RPMI7951 (cell line): ENCODE data around the gene KBTBD3. TPM values are rescaled to one million over a fixed set of nuclear protein-coding genes. Genes with fewer than 3 reads are reported as not detected.
"Not testable (repeated sequence)": the region's sequence is repeated elsewhere in the genome, so short reads cannot be mapped to it uniquely, and the experiment has no call there.

Source experiments
- DNase-seq: peaks from one replicate; pipeline ENCODE4 v3.0.0-alpha.2; 2012; ENCODE audit warnings: low read depth
- total RNA-seq: library from RNA; depleted of rRNA; stranded (reverse); fragments of >200 nt; shearing (Covaris generic); gene quantifications from 2 replicates; pipeline ENCODE4 v1.2.3, GENCODE V29; 2014; rRNA removed

The KBTBD3 gene
- total RNA-seq, 1 experiment from 2014 or later: 5.0 TPM

- no peak for DNase-seq
These were observed 65.7 kb downstream of the KBTBD3 start for GRCh38 chr11:106011481-106011880.

- DNase-seq: not testable (repeated sequence)
These were observed 74.1 kb downstream of the KBTBD3 start for GRCh38 chr11:106003094-106003493.

GRCh38 chr11:106001304-106002012, 75.7 kb downstream of the KBTBD3 start:
- DNase-seq: no peak

Other genes starting within 250 kb of the KBTBD3 start
- 24.3 and 26.6 TPM in 2 replicates for gene MSANTD4, start 55.1 kb downstream of the KBTBD3 start, total RNA-seq
- 59.7 and 69.6 TPM in 2 replicates for gene AASDHPPT, start 315 bp upstream of the KBTBD3 start, total RNA-seq